DND-41 (cell line): ENCODE data around the gene TTLL5.

ENCODE experiments used
- ATAC-seq: fragments of 200-7000 bp; cut with Tn5 transposase; 3 replicates; pipeline ENCODE4 v1.9.1; 2021; ENCODE audit warnings: low read depth; ENCODE audit not compliant: insufficient read depth
- DNase-seq: peaks from one replicate; pipeline ENCODE4 v3.0.0-alpha.2; 2020
- H2AFZ ChIP-seq: 2 replicates; pipeline ENCODE4 v1.6.0; 2012; ENCODE audit warnings: low read depth, low read length
- H3K27ac ChIP-seq: 2 replicates; pipeline ENCODE4 v1.5.1; 2012; ENCODE audit warnings: low read length, inconsistent platforms
- H3K27me3 ChIP-seq: fragments of 200-600 bp; sonication (generic); 2 replicates; pipeline ENCODE4 v1.6.0; 2012; ENCODE audit warnings: low read length, mild to moderate bottlenecking, inconsistent platforms; ENCODE audit not compliant: insufficient read depth, poor library complexity
- H3K36me3 ChIP-seq: 2 replicates; pipeline ENCODE4 v1.5.1; 2012; ENCODE audit warnings: low read length, inconsistent platforms; ENCODE audit not compliant: insufficient read depth
- H3K4me1 ChIP-seq: 2 replicates; pipeline ENCODE4 v1.5.1; 2012; ENCODE audit warnings: mild to moderate bottlenecking, low read length; ENCODE audit not compliant: insufficient read depth
- H3K4me2 ChIP-seq: 2 replicates; pipeline ENCODE4 v1.6.0; 2012; ENCODE audit warnings: mild to moderate bottlenecking, moderate library complexity, low read length, inconsistent platforms; ENCODE audit not compliant: insufficient read depth
- H3K4me3 ChIP-seq, 2 experiments: fragments of 200-600 bp in 1 of 2; shearing (Covaris generic) in 1 of 2; 2 replicates each; pipeline ENCODE4 v1.5.1; 2012 to 2016; ENCODE audit warnings: inconsistent platforms in 2 of 2, low read length in 2 of 2, mild to moderate bottlenecking in 2 of 2, low read depth in 1 of 2, moderate library complexity in 1 of 2
- H3K79me2 ChIP-seq: 2 replicates; pipeline ENCODE4 v1.6.0; 2012; ENCODE audit warnings: low read length, inconsistent platforms; ENCODE audit not compliant: insufficient read depth
- H3K9ac ChIP-seq: 2 replicates; pipeline ENCODE4 v1.6.0; 2012; ENCODE audit warnings: low read depth, mild to moderate bottlenecking, inconsistent platforms, low read length, moderate library complexity
- H3K9me3 ChIP-seq: 2 replicates; pipeline ENCODE4 v1.5.1; 2012; ENCODE audit warnings: low read length, moderate library complexity, mild to moderate bottlenecking, inconsistent platforms; ENCODE audit not compliant: insufficient read depth, severe bottlenecking
- H4K20me1 ChIP-seq: 2 replicates; pipeline ENCODE4 v1.6.0; 2012; ENCODE audit warnings: low read length; ENCODE audit not compliant: insufficient read depth
- EZH2 ChIP-seq: IDR thresholded peaks from 3 replicates; pipeline ENCODE4 v1.6.1; 2012; ENCODE audit warnings: borderline replicate concordance, low read depth, mild to moderate bottlenecking, moderate library complexity, low read length, inconsistent platforms; ENCODE audit not compliant: severe bottlenecking
- TF ChIP-seq, protein P1 (sequence below): IDR thresholded peaks from 2 replicates; pipeline ENCODE4 v1.5.1; 2012; ENCODE audit warnings: borderline replicate concordance, low read length, moderate library complexity, mild to moderate bottlenecking; ENCODE audit not compliant: poor library complexity, severe bottlenecking; ENCODE audit errors: extremely low read depth

TTLL5 gene

DNA sequence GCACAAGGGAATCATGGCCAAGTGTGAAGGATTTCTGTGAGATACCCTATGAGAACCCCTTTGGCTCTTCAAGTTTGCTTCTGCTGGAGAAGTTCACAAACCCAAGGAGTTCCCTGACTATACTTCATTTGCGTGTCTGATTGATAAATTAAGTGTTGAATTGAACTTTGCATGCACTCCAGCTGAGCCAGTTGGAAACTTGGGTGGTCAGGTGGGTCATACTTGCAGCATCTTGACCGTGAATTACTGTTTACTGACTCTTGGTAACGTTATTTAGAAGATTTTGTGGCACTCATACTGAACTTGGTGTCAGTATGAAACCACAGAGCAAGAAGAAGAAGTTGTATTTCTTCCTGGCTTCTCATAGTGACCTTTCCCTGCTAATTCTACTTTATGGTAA is 243.3 kb downstream of the TTLL5 start:
- Histone ChIP-seq H3K27me3 (no peaks in the 10 kb centered on the region), H3K9me3 (no peaks in the 10 kb centered on the region), H3K79me2 (no peaks in the 10 kb centered on the region), H3K4me3 (no peak overlapping the region), H3K4me2 (no peak overlapping the region), H3K27ac (no peak overlapping the region), H3K9ac (no peak overlapping the region), H4K20me1 (no peaks in the 10 kb centered on the region), H2AFZ (no peak overlapping the region), H3K36me3 (peaks cover 24% of the 10 kb centered on the region), H3K4me1 (no peaks in the 10 kb centered on the region)
- DNase-seq: no peak
- no peak for TF ChIP-seq EZH2
- TF ChIP-seq, protein P1, sequence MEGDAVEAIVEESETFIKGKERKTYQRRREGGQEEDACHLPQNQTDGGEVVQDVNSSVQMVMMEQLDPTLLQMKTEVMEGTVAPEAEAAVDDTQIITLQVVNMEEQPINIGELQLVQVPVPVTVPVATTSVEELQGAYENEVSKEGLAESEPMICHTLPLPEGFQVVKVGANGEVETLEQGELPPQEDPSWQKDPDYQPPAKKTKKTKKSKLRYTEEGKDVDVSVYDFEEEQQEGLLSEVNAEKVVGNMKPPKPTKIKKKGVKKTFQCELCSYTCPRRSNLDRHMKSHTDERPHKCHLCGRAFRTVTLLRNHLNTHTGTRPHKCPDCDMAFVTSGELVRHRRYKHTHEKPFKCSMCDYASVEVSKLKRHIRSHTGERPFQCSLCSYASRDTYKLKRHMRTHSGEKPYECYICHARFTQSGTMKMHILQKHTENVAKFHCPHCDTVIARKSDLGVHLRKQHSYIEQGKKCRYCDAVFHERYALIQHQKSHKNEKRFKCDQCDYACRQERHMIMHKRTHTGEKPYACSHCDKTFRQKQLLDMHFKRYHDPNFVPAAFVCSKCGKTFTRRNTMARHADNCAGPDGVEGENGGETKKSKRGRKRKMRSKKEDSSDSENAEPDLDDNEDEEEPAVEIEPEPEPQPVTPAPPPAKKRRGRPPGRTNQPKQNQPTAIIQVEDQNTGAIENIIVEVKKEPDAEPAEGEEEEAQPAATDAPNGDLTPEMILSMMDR: no peak
- ATAC-seq: no peak

DNA sequence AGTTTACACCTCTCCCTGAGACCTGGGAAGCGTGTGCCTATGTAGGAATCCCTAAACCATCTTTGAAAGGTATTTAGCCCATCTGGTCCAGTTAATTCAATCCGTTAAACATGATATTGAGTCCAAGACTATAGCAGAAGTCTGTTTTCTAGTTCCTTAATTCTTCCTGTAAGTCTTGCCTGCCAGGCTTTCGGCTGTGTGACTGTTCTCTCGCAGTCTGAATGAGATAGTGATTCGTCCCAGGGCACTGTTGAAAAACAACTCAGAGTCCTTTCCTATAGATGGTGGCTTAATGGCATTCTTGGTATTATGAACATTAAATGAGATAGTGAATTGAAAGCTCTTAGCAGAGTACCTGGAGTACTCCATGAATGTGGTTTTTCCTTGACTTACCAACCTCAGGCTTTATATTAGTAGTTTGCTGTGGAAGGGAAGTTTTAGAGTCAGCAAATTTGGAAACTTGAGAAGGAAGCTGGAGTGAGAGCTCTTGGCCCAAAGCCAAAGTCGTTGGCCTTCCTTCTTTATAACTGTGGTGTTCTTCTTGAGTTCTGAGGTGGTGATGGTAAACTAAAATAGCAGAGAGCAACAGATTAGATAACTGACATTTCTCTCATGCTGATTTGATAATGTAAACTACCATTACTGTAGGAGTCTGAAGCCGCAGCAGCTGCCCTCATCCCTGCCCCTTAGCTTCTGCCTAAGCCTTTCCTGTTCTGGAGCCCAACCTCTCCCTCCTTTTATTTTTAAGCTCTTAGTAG is 244.3 kb downstream of the TTLL5 start:
- TF ChIP-seq, protein P1: no peak
- TF ChIP-seq EZH2: no peak
- peaks cover 26% of the 10 kb centered on the region for H3K36me3 ChIP-seq
- no peaks in the 10 kb centered on the region for H3K4me1 ChIP-seq
- H4K20me1 ChIP-seq: no peaks in the 10 kb centered on the region
- H3K27me3 ChIP-seq: no peaks in the 10 kb centered on the region
- DNase-seq (no peak), ATAC-seq (no peak)
- H3K4me3 ChIP-seq: no peak overlapping the region
- no peak overlapping the region for H3K9ac ChIP-seq
- H3K79me2 ChIP-seq: no peaks in the 10 kb centered on the region
- no peak overlapping the region for H2AFZ ChIP-seq
- no peak overlapping the region for H3K27ac ChIP-seq
- H3K4me2 ChIP-seq: no peak overlapping the region
- H3K9me3 ChIP-seq: no peaks in the 10 kb centered on the region

DNA sequence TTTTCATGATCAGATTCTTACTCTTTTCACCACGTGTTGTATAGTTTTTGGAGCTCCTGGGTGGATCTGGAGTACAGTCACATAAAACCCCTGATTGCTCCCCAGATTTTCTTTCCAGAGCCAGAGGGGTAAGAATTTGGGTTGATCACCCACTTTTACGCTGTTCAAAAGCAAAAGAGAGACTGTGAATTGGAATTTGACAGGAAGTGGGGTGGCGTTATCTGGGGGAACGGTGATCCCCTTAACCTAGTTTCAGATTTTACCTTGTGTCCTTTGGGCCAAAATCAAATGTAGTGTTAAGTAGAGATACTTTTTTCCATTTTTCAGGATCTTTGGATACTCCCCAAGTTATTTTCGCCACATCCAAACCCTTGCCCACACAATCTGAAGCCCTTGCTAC is 245.2 kb downstream of the TTLL5 start:
- Histone ChIP-seq H2AFZ (no peak overlapping the region), H3K36me3 (peaks cover 26% of the 10 kb centered on the region), H3K79me2 (no peaks in the 10 kb centered on the region), H3K27me3 (no peaks in the 10 kb centered on the region), H3K27ac (no peak overlapping the region), H3K9ac (no peak overlapping the region), H3K4me2 (no peak overlapping the region), H3K4me1 (no peaks in the 10 kb centered on the region), H3K9me3 (no peaks in the 10 kb centered on the region), H4K20me1 (no peaks in the 10 kb centered on the region), H3K4me3 (no peak overlapping the region)
- ATAC-seq (no peak), DNase-seq (no peak)
- no peak for TF ChIP-seq EZH2
- TF ChIP-seq, protein P1: no peak
